Inflammatory macrophage treated with lipopolysaccharide for 1 hour (primary cell): ENCODE measurements around the gene CIPC.
A peak's percentile ranks its signal among the peaks of the same experiment; 100 is the strongest.

Source experiments
- DNase-seq, 2 donors: peaks; one replicate each; pipeline ENCODE4 v3.0.0-alpha.2; 2020 to 2022

CIPC gene

DNA sequence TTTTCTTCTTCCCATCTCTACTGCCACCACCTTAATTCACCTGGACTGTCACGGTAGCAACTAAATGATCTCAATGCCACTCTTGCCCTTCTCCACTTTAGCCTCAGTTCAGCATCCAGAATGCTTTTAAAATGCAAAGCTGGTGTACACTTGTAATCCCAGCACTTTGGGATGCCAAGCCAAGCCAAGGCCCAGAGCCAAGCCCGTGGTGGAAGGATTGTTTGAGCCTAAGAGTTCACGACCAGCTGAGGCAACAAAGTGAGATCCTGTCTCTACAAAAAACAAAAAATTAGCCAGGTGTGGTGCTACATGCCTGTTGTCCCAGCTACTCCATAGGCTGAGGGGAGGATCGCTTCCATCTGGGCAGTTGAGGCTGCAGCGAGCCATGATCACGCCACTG lies 5.9 kb downstream of the CIPC start:
- DNase-seq: no peak

DNA sequence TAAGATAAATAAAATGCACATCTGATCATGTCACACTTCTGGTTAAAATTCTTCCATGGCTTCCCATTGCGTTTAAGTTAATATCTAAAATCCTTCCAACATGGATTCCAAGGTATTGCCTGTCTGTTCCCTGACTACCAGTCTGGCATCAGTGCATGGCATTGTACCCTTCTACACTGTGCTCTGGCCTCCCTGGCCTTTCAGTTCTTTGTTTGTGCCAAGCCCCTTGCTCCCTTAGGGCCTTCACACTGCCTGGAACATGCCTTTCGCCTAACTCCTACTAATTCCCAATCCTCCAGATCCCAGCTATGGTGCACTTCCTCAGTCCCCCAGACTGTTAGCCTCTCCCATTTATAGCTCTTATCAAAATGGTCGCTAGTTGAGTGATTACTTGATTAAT lies 6.3 kb downstream of the CIPC start:
- no peak for DNase-seq

DNA sequence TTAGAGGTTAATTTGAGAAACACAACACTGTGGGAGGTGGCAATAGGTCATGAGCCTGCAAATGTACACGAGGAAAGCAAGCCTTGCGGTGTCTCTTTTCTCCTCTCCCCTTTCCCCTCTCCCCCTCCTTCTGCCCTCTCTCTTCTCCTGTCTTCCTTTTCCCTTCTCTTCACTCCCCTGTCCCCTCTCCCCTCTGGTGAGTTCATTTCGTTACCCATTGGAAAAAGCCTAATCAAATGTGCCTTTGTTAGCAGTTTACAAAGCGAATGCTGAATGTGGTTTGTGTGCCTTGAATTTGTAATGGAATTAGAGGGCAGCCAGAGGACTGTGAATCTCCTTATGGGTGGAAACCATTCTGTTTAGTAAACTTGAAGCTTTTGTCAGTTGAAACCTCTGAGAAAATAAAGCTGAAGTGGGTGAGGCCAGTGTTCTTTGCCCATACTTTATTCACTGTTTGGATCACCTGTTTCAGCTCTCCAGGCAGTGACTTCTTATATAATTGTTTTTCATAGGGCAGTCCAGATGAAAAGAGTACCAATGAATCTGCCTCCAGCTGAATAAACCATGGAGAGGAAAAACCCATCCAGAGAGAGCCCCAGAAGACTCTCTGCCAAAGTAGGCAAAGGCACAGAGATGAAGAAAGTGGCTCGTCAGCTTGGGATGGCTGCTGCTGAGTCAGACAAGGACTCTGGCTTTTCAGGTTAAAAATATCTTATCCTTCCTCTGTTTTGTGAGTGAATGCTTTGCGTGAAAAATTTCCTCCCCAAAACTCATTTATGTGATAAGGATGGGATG lies 7.3 kb downstream of the CIPC start:
- no peak for DNase-seq

GRCh38 chr14:77106666-77107065 lies 8.6 kb downstream of the CIPC start:
- no peak for DNase-seq

- DNase-seq: no peak
Measured at GRCh38 chr14:77107228-77107627, 9.2 kb downstream of the CIPC start.

GRCh38 chr14:77108753-77109152 lies 10.7 kb downstream of the CIPC start:
- no peak for DNase-seq

- no peak for DNase-seq
Measured at GRCh38 chr14:77109656-77110055, 11.6 kb downstream of the CIPC start.

DNA sequence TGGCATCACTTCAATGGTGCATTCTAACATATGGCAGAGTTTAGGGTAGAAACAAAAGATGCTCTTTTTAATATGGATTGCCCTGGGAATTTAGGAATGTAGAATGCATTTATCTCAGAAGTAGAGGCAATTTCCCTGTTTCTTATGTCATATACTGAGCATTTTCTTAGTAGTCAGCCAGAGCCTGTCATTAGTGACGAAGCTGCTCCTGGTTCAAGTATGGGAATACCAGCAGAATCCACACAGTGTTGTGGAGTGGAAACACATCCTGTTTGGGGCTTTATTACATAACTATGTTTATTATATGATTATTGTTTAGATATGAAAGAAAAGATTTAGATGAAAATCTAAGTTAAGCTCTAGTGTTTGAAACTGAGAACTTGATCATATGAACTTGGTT lies 12.2 kb downstream of the CIPC start:
- no peak for DNase-seq

- DNase-seq: no peak
Measured at GRCh38 chr14:77111021-77111420, 13.0 kb downstream of the CIPC start.

GRCh38 chr14:77113644-77114043 lies 15.6 kb downstream of the CIPC start:
- no peak for DNase-seq

GRCh38 chr14:77114609-77115008 lies 16.6 kb downstream of the CIPC start:
- no peak for DNase-seq

GRCh38 chr14:77116172-77116817 lies 18.2 kb downstream of the CIPC start:
- no peak for DNase-seq

GRCh38 chr14:77119851-77120250 lies 21.8 kb downstream of the CIPC start:
- DNase-seq: no peak

DNA sequence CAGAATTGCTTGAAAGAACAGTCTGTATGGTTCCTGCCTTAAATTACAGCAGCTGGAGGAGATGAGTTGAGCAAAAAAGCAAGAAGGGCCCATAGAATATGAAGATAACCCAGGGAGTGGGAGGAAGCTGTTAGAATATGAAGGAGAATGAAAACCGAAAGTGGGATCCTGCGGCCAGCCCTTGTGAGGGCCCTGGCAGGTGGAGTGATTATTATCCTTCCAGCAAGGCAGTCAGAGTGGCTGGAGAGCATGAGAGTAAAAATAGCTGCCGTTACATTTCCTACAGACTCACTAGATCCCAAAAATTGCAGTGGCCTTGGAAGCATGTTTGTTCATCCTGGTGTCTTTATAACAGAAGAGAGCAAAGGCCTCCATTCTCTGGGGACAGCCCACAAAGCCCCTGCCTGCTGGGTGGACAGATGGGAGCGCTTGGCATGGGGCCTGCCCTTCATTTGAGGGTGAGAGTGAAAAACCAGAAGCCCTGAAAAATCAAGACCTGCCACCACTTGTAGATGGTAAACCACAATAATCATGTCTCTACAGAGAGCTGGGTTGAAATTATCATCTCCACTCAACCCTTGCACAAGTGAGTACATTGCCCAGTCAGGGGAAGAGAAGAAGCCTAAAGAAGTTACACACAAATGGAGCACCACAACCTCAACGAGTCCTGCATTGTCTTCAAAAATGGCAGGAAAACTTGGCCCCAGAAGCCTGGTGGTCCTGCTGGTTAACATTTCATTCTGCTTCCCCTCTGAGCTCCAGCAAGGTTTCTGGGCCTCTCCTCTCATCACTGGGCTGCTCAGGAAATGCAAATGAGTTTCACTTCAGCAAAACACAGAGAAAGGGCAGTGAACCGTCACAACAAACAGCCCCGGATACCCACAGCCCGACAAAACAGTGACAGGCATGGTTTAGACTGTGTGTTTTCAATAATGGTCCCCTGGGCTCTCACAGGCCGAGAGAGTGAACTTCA lies 23.0 kb downstream of the CIPC start:
- peak in 1 of 2 donors; percentile 43 for DNase-seq

DNA sequence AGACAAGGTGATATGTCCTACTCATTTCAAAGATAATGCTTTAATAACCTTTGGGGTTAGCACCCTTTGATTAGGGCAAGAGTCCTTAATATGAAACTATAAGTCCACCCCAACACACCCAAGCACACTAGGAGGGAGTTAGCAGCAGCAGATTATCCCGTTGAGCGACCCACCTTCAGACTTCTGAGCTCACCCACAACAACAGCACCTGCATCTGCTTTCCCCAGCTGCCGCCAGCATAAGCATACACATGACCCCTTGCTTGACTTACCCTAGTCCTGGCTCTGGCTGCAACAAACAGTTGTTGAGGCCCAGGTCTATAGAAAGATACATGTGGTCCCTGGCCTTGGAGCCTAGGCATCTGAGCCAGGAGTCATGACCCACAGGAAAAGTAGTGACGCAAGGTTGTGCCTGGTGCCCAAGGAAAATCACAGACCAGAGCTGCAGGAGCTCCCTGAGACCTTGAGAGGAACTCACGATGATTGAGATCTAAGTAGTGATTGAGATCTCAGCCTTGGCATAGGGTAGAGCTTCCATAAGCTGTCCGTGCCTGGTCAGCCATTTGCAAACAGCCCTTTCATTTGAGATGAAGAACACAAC lies 24.6 kb downstream of the CIPC start:
- DNase-seq: no peak

GRCh38 chr14:77123381-77124325 lies 25.6 kb downstream of the CIPC start:
- no peak for DNase-seq

DNA sequence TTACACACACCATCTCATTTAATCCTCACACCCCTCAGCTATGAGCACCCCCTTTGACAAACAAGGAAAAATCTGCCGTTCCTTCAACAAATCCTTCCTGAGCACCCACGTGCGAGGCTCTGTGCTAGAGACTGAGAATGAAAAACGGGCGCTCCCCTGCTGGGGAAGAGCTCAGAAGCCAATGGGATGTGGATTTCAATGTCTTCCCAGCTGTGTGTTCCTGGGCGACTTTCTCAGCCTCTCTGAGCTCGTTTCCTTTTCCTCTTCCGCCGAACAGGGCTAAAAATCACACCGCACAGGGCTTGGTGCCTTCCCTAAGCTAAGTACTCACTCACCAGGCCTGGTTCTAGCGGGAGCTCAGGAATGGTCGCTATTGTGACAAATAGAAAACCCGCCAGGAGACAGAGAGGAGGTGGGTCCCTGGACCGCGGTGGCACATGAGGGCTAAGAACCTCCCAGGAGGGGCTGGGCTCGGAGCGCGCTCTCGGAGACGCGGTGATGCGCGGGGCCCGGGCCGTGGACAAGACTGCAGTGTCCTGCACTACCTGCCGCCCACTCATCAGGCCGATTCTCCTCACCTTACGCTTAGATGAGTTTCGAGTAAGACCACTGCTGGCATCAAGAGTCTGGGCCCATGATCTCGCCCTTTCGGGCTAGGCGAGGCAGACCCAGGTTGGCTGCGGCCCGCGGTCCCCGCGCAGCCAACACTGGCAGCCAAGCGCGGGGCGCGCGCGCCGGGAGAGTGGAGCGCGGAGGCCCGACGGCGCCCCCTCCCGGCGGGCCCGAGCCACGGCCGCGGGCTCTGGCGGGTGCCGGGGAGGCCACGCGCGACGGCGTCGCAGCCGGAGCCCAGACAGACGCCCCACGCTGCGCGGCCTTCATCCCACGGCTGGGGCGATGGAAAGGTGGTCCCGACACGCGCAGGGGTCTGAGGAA lies 26.6 kb downstream of the CIPC start:
- DNase-seq: peak; percentile 16 to 59

DNA sequence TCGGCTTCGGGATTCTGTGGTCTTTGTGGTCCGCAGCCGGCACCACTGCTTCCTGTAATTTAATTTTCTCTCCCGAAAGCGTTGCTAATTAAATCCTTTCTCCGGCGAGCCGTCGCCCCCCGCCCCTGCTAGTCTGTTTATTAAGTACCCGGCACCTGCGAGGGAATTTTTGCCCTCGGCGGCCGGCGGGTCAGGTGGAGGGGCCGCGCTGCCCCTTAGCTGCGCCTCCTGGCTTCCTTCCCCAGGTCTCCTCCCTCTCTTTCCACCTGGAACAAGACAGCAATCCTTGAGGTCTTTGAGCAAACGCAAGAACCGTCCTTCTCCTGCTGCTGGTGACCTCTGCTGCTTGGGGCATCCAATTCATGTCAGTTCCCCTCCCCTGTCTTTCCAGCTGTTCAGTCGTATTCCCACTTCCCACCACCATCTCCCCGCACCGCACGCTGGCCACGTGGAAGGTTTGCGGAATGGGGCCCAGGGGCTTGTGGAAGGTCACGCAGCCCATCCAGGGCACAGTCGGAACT lies 27.3 kb downstream of the CIPC start:
- no peak for DNase-seq

- no peak for DNase-seq
Measured at GRCh38 chr14:77125823-77126325, 27.8 kb downstream of the CIPC start.

- no peak for DNase-seq
Measured at GRCh38 chr14:77126461-77126990, 28.5 kb downstream of the CIPC start.
